ENCODE measurements around the gene ZNF17.

- TF ChIP-seq USF2 (IDR thresholded peaks at IDR 0.05) = no peak
- no peak for TF ChIP-seq PHF8 (IDR thresholded peaks at IDR 0.05; ENCODE audit: borderline replicate concordance, low read depth)
- TF ChIP-seq CTCF (IDR thresholded peaks at IDR 0.05) = no peak
- no peak for TF ChIP-seq HMGXB4 (CRISPR knock-in tag; IDR thresholded peaks at IDR 0.05; ENCODE audit: borderline replicate concordance)
- no peak for TF ChIP-seq CHD4 (IDR thresholded peaks at IDR 0.05; ENCODE audit: borderline replicate concordance)
- no peak for TF ChIP-seq HOXA7 (CRISPR knock-in tag; IDR thresholded peaks at IDR 0.05)
- TF ChIP-seq NR3C1 (IDR thresholded peaks at IDR 0.05) = no peak
- no peak for TF ChIP-seq JUN (IDR thresholded peaks at IDR 0.05)
- TF ChIP-seq CEBPB (IDR thresholded peaks at IDR 0.05) = no peak
These were observed 7.0 kb upstream of the ZNF17 start for GRCh38 chr19:57403737-57404563.
